Stimulated activated CD8-positive, alpha-beta memory T cell treated with anti-CD3 and anti-CD28 coated beads, Interleukin-4, amount 100 ng/mL, for 1 hour (primary cell): Measurements from ENCODE around the gene NRM.
"Not testable (repeated sequence)": the region's sequence is repeated elsewhere in the genome, so short reads cannot be mapped to it uniquely, and the experiment has no call there.

Experiments used
- DNase-seq, 2 donors: peaks; one replicate each; pipeline ENCODE4 v3.0.0-alpha.2; 2020; ENCODE audit warnings: low read depth in 2 of 2, low spot score in 1 of 2

The NRM gene

DNA sequence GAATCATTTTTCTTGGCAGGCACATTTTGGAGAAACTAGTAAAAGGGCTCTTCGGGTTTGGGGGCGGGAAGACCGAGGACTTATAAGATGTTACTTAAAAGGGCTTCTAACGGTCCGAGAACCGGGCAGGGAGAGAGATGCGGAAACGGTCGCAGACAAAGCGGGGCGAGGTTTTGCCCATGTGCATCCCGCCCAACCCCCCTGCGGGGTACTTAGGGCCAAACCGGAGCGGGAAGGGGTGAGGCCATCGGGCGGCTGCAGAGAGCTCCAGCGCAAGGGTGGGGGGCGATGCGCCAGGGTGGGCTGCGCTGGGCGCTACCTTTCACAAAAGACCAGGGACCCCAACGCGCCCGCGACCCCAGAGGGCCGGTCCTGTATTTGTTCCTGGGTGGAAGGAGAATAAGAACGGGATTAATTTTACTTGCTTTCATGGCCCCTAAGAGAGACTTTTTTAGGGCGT is 30.0 kb upstream of the NRM start:
- no peak for DNase-seq

GRCh38 chr6:30719791-30720737 is 29.3 kb upstream of the NRM start, which contains the start of gene TUBB:
TSS of gene TUBB (plus strand) at chr6:30720352. CDS start at chr6:30720507, 155 bp downstream.
- peak; percentile 76 to 90 for DNase-seq

DNA sequence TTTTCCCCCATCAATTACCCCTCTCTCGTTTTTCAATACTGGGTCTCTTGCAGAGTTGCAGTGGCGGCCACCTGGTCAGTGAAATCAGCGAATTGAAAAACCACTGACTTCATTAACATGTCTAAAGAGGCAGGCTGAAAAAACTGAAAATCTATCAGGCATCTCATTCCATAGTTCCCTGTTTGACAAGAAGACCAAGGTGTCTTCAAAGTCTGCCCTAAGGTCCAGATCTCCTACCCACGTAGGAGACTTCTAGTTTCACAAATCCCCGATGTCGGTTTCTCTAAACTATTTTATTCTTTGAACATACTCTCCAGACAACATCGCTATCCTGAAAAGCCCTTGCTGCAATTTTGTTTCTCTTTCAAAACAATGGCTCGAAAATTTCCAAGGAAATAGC is 28.6 kb upstream of the NRM start:
- DNase-seq, result no peak

DNA sequence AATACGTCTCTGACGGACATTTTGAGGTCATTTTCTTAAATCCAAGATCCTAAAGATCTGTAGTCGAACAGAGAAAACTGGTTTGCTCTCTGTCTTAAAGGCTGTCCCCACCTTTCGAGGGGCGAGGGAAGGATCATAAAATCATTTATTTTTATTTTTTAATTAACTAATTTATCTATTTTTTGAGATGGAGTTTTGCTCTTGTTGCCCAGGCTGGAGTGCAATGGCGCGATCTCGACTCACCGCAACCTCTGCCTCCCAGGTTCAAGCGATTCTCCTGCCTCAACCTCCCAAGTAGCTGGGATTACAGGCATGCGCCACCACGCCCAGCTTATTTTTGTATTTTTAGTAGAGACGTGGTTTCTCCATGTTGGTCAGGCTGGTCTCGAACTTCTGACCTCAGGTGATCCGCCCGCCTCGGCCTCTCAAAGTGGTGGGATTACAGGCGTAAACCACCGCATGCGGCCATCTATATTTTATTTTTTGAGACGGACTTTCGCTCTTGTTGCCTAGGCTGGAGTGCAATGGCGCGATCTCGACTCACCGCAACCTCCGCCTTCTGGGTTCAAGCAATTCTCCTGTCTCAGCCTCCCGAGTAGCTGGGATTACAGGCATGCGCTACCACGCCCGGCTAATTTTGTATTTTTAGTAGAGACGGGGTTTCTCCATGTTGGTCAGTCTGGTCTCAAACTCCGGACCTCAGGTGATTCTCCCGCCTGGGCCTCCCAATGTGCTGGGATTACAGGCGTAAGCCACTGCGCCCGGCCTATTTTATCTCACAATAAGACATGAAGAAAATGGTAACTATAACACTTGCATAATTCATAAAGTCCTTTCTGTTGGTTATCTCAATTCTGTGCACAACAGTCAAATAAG is 27.3 kb upstream of the NRM start:
- not testable (repeated sequence) for DNase-seq

DNA sequence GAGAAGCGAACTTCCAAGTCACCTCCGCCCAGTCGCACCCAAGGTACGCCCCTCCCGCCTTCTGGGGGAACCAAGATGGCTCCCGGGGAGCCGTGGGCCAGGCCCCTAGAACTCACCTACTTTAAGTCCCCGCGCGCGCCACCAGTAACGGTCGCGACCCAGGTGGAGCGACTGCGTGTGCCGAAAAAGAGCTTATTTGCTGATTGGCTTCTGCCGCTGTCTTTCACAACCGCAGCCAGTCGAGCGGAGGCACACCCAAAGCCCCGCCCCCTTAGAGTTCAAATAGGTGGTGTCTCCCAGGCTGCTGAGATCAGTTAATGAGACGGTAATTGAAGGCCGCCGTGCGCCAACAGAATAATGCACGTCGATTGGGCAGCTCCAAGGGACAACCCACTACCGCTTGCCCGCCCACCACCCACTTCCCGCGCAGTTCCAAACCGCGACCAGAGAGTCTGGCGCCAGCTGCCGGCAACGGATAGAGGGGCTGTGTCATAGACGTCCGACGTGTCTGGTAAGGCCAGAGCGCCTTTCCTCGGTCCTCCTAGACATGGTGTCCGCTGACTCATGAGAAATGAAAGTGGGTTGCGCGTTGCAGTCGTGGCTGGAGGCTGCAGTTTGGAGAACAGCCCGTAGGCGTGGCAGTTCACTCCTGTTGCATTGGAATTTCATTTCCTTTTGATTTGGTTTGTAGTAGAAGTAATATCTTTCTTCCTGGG is 26.5 kb upstream of the NRM start, which contains the start of gene MDC1:
Gene MDC1 (minus strand): TSS at position 153 of the 716 bp plus-strand sequence. CDS start 2,106 bp downstream, outside the sequence.
- DNase-seq, result peak; percentile 93 to 98

DNA sequence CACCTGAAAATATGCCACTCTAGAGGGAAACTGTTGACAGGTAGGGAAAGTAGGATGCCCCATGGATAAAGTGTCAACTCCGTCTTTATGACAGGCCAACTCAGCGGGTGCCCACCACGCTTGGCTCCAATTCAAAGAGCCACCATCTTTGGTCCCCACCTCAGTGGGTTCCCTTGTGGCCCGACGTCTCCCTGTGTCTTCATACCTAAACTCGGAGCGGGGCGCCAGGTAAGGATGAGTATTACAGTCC is 26.0 kb upstream of the NRM start:
- DNase-seq, result no peak

GRCh38 chr6:30714263-30714662 is 23.5 kb upstream of the NRM start:
- DNase-seq, result no peak

GRCh38 chr6:30712441-30712945 is 21.7 kb upstream of the NRM start:
- no peak for DNase-seq

- DNase-seq, result no peak
Measured at GRCh38 chr6:30711758-30712380, 21.1 kb upstream of the NRM start.

GRCh38 chr6:30709101-30709868 is 18.5 kb upstream of the NRM start:
- no peak for DNase-seq

DNA sequence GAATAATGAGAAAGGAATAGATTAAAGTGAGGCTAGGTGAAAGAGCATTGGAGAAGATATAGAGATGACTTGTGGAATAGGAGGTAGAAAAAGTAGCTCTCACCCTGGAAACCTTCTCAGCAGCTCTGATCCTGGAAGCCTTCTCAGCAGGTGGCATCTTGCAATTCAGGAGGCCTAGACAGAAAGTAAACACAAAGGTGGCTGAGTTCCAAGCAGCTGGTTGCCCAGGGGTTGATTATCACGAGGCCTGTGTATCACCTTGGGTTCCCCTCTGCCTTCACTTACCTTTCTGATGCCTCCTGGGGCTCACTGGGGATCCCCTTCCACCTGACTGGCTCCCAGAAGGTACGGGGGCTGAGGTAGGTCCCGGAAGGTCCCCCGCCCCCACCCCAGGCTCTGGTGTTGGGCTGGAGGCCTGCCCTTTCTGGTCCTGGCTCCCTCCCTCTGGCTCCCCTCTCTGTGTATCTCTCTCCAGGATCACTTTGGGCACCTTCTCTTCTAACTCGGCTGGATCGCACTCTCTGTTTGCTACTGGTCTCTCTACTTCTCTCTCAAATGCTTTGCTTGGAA is 16.6 kb upstream of the NRM start:
- no peak for DNase-seq

DNA sequence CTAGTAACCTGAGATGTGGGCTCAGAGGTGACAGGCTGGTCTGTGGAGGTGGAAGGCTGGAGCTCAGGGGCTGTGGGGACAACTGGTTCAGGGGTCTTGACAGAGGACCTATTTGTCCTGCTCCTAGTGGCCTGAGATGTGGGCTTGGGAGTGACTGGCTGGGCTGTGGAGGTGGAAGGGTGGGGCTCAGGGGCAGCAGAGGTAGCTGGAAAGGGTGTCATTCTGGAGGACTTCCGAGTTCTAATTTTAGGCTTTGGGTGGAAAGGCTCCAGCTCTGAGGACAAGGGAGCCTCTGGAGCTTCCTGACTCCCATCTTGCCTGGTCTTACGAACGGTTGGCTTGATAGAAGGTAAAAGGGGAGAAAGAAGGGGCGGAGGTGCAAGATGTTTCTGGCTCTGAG is 14.8 kb upstream of the NRM start:
- DNase-seq, result no peak

GRCh38 chr6:30703821-30704220 is 13.0 kb upstream of the NRM start:
- no peak for DNase-seq

DNA sequence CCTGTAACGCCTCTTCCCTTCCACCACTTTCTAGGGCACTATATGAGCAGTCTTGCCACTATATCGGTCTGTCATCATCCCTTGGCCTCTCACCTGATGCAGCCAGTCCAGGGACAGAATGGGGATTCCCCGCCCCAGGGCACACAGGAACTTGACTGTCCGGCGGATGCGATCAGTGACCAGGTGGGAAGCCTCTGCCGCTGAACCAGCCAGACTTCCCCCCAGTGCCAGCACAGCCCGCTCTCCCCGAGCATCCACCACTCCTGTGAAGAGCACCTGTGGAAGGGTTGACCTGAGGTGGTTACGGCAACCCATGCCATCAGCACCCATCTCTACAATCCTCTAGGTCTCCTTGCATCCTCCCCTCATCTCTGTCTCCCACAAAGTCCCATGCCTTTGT is 12.2 kb upstream of the NRM start:
- no peak for DNase-seq

DNA sequence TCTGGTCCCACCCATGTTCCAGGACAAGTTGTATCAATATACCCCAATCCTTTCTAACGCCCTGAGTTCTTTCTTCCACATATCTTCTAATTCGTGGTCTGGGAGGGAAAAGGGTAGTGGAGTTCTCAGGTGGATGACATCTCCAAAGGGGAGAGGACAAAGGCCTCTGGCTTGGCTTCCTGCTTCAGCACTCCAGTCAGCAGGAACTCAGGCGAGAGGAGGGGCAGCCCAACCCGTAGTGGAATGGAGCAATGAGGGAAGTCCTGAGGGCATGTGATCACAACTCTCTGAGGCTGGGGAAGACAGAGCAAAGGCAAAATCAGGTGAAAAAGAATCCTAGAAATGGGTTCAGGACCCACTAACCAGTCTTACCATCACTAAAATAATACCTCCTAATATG is 9.6 kb upstream of the NRM start:
- no peak for DNase-seq

DNA sequence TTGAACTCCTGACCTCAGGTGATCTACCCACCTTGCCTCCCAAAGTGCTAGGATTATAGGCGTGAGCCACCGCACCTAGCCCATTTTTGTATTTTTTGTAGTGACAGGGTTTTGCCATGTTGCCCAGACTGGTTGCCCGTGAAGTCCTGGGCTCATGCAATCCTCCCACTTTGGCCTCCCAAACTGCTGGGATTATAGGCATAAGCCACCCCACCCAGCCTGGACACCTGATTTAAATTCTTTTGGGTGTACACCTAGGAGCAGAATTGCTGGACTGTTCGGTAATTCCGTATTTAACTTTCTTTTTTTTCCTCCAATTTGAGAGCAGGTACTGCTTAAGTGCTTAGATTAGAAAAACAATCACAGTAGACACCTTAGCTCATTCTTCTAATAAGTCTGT is 5.6 kb upstream of the NRM start:
- no peak for DNase-seq

GRCh38 chr6:30691208-30691847 is 544 bp upstream of the NRM start:
- DNase-seq, result no peak

GRCh38 chr6:30689985-30690384 is 799 bp downstream of the NRM start:
- no peak for DNase-seq
